Muscle layer of duodenum (tissue), 2 donors: ENCODE data around the gene RNF157.
"Not testable (repeated sequence)": the region's sequence is repeated elsewhere in the genome, so short reads cannot be mapped to it uniquely, and the experiment has no call there.

Experiments used
- H3K27ac ChIP-seq: one replicate; pipeline ENCODE4 v1.7.0; 2013; ENCODE audit warnings: mild to moderate bottlenecking, low read length
- H3K27me3 ChIP-seq: one replicate; pipeline ENCODE4 v1.7.0; 2013; ENCODE audit warnings: low read depth, mild to moderate bottlenecking, control low read depth, low read length
- H3K36me3 ChIP-seq, 2 donors: one replicate each; pipeline ENCODE4 v1.7.0; 2013; ENCODE audit warnings: low read length in 2 of 2, control low read depth in 1 of 2, mild to moderate bottlenecking in 1 of 2; ENCODE audit not compliant: insufficient read depth in 2 of 2, control insufficient read depth in 1 of 2
- H3K4me1 ChIP-seq, 2 donors: one replicate each; pipeline ENCODE4 v1.7.0; 2013; ENCODE audit warnings: low read length in 2 of 2, mild to moderate bottlenecking in 2 of 2, control low read depth in 1 of 2, moderate library complexity in 1 of 2; ENCODE audit not compliant: insufficient read depth in 2 of 2, control insufficient read depth in 1 of 2
- H3K4me3 ChIP-seq, 2 donors: one replicate each; pipeline ENCODE4 v1.7.0; 2013; ENCODE audit warnings: low read length in 2 of 2, low read depth in 1 of 2, mild to moderate bottlenecking in 1 of 2
- H3K9me3 ChIP-seq, 2 donors: one replicate each; pipeline ENCODE4 v1.7.0; 2013; ENCODE audit warnings: low read length in 2 of 2, control low read depth in 1 of 2, mild to moderate bottlenecking in 1 of 2; ENCODE audit not compliant: control insufficient read depth in 1 of 2
- donor health status: healthy.

The RNF157 gene

DNA sequence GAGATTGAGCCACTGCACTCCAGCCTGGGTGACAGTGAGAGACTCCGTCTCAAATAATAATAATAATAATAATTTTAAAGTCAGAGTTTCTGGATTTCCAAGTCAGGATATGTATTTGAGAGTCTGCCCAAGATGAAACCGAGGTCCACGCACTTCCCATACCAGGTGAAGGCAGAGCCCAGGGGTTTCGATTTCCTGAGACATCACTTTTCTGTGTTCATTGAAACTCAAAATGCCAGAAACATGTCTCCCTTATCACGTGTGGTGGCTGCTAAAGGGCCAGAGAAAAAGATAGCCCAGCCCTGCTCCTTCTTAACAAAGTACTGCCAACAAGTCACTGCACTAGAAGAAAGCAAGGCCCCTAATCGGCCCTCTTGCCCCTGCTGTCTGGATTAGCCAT, 9.8 kb upstream of the RNF157 start:
- Histone ChIP-seq H3K4me3 (no peak overlapping the region), H3K9me3 (no peaks in the 10 kb centered on the region), H3K27ac (no peak overlapping the region), H3K27me3 (no peaks in the 10 kb centered on the region), H3K36me3 (no peaks in the 10 kb centered on the region), H3K4me1 (peaks cover 5 to 12% of the 10 kb centered on the region in 2 donors)

- Histone ChIP-seq H3K4me3 (no peak overlapping the region), H3K36me3 (no peaks in the 10 kb centered on the region), H3K27me3 (no peaks in the 10 kb centered on the region), H3K27ac (no peak overlapping the region), H3K4me1 (peaks cover 5 to 12% of the 10 kb centered on the region in 2 donors), H3K9me3 (no peaks in the 10 kb centered on the region)
Measured at GRCh38 chr17:76248013-76248782, 7.9 kb upstream of the RNF157 start.

GRCh38 chr17:76247304-76247703, 7.0 kb upstream of the RNF157 start:
- Histone ChIP-seq H3K4me1 (peaks cover 5 to 12% of the 10 kb centered on the region in 2 donors), H3K9me3 (no peaks in the 10 kb centered on the region), H3K4me3 (no peak overlapping the region), H3K36me3 (no peaks in the 10 kb centered on the region), H3K27ac (no peak overlapping the region), H3K27me3 (no peaks in the 10 kb centered on the region)

GRCh38 chr17:76246080-76247066, 6.1 kb upstream of the RNF157 start:
- Histone ChIP-seq H3K9me3 (no peaks in the 10 kb centered on the region), H3K27me3 (no peaks in the 10 kb centered on the region), H3K4me3 (no peak overlapping the region), H3K36me3 (no peaks in the 10 kb centered on the region), H3K27ac (peak overlapping the region; percentile 14), H3K4me1 (peaks cover 0 to 6% of the 10 kb centered on the region in 2 donors)

DNA sequence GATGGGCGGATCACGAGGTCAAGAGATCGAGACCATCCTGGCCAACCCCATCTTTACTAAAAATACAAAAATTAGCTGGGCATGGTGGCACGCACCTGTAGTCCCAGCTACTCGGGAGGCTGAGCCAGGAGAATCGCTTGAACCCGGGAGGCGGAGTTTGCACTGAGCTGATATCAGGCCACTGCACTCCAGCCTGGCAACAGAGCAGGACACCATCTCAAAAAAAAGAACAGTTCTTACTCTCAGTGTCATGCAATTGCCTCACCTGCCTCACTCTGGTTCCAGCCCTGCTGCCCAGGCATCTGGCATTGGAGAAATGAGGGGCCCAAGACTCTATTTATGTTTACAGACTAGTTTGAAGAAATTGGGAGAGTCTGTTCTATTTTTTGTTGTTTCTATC, 4.4 kb upstream of the RNF157 start:
- not testable (repeated sequence) for H3K27ac ChIP-seq, H3K9me3 ChIP-seq, H3K4me3 ChIP-seq, H3K36me3 ChIP-seq, H3K4me1 ChIP-seq, H3K27me3 ChIP-seq

DNA sequence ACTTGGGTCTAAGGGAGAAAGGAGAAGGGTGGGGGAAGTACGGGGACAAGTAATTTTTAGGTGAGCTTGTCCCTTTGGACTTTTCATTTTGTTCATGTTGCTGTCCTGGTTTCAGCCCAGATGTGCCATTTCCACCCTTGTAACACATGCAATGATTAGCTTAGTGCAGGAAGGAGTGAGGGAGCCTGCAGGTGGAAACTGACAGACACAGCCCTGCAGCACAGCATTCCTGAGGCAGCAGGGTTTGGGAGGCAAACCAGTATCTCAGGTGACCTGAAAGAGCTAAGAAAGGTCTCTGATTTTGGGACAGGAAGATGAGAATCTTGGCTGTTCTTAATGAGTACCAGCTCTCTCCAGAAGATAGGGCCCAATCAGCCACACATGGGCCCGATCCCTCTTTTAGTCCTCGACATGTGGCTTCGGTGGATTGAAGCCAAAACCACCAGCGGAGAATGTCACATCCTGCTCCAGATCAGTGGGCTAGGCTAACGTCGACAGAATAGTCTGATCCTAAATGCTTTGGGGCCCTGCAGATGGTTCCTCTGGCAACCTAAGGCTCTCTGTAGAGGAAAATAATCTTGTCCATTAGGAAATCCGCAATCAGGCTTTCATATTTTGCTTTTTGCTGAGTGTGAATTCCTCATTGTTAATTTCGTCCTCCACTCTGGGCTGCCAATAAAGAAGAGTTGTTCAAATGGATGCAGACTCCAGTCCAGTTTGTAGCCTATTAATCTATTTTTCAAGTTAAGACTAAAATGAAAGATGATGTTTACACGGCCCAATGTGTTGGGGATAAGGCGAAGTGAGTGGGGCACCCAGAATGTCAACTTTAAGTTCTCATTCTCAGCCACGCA, 3.8 kb upstream of the RNF157 start:
- H3K27me3 ChIP-seq: peaks cover 3% of the 10 kb centered on the region
- H3K4me3 ChIP-seq: no peak overlapping the region
- no peaks in the 10 kb centered on the region for H3K36me3 ChIP-seq
- no peaks in the 10 kb centered on the region for H3K9me3 ChIP-seq
- H3K27ac ChIP-seq: no peak overlapping the region
- H3K4me1 ChIP-seq: peaks cover 9 to 10% of the 10 kb centered on the region in 2 donors

DNA sequence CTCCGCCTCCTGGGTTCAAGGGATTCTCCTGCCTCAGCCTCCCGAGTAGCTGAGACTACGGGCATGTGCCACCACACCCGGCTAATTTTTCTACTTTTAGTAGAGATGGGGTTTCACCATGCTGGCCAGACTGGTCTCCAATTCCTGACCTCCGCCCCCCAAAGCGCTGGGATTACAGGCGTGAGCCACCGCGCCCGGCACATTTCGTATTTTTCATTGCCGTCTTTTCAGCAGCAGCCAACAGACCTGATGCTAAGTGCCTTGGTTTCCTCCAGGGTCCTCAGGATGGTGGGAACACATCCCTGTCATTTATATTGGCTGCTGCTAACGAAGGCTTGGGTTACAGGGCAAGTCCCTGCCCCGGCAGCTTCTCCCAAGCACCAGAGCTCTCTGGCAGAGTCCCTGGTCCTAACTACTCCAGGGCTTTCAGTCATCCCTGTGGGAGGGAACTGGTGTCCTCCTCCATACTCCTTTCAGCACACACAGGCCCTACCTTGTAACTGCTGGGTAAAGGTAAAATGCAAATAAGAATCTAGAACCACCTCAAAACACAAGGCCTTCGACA, 1.5 kb upstream of the RNF157 start:
- Histone ChIP-seq H3K27me3 (peaks cover 3% of the 10 kb centered on the region), H3K4me1 (peaks cover 8 to 9% of the 10 kb centered on the region in 2 donors), H3K9me3 (no peaks in the 10 kb centered on the region), H3K36me3 (no peaks in the 10 kb centered on the region), H3K4me3 (no peak overlapping the region), H3K27ac (no peak overlapping the region)

GRCh38 chr17:76241204-76241538, 878 bp upstream of the RNF157 start:
- H3K27ac ChIP-seq: peak overlapping the region; percentile 58
- peaks cover 3% of the 10 kb centered on the region for H3K27me3 ChIP-seq
- peak overlapping the region; percentile 70 to 73 for H3K4me3 ChIP-seq
- no peaks in the 10 kb centered on the region for H3K9me3 ChIP-seq
- peaks cover 4 to 9% of the 10 kb centered on the region in 2 donors for H3K4me1 ChIP-seq
- H3K36me3 ChIP-seq: no peaks in the 10 kb centered on the region

- Histone ChIP-seq H3K4me1 (peaks cover 4 to 9% of the 10 kb centered on the region in 2 donors), H3K27ac (no peak overlapping the region), H3K9me3 (no peaks in the 10 kb centered on the region), H3K27me3 (peaks cover 3% of the 10 kb centered on the region), H3K4me3 (peak overlapping the region; percentile 30 to 69), H3K36me3 (no peaks in the 10 kb centered on the region)
Measured at GRCh38 chr17:76239538-76240274, 587 bp downstream of the RNF157 start.

DNA sequence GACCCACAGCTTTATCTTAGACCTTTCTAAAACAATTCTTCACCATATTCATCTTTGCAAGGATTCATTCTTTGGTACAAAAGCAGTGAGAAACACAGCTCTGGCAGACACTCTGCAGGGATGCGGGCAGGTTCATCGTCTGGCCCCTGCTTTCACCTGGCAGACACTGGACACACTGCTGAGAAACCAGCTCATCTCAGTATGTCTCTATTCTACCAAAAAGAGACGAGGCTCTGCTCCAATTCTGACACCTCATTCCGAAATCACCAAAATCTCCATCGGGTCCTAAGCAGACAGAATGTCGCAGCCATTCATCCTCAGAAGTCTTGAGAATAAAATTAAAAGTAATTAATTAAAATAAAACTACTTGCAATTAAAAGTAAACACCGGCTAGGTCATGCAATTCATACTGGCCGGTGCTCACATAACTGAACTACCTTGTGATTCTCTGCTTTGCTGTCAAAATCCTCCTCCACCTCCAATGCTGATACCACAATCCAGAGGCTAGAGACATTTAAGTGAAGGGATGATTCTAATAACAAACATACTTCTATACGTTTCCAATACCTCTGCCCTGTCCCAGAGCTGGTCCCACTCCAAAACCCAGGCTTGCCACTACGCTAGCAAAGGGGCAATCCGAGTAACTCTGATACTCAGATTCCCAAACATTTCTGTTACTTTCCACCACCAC, 1.3 kb downstream of the RNF157 start:
- no peak overlapping the region for H3K27ac ChIP-seq
- no peaks in the 10 kb centered on the region for H3K36me3 ChIP-seq
- H3K27me3 ChIP-seq: peaks cover 3% of the 10 kb centered on the region
- peaks cover 4 to 9% of the 10 kb centered on the region in 2 donors for H3K4me1 ChIP-seq
- H3K9me3 ChIP-seq: no peaks in the 10 kb centered on the region
- peak overlapping the region in 1 of 2 donors; percentile 69 for H3K4me3 ChIP-seq
